ENCODE measurements around the gene LAMA2.

LAMA2 gene

GRCh38 chr6:129500958-129501739, 618.2 kb downstream of the LAMA2 start:
- peak; percentile 9 for DNase-seq

GRCh38 chr6:129501740-129502660, 619.1 kb downstream of the LAMA2 start:
- no peak for DNase-seq

- no peak for DNase-seq
Measured at GRCh38 chr6:129504456-129504855, 621.5 kb downstream of the LAMA2 start.

- DNase-seq, result no peak
Measured at GRCh38 chr6:129507059-129507807, 624.3 kb downstream of the LAMA2 start.

GRCh38 chr6:129507846-129508245, 624.9 kb downstream of the LAMA2 start:
- DNase-seq, result no peak

- DNase-seq, result no peak
Measured at GRCh38 chr6:129508477-129509145, 625.7 kb downstream of the LAMA2 start.

GRCh38 chr6:129510950-129511349, 628.0 kb downstream of the LAMA2 start:
- DNase-seq, result no peak

GRCh38 chr6:129513471-129513870, 630.5 kb downstream of the LAMA2 start:
- no peak for DNase-seq

GRCh38 chr6:129515004-129515403, 632.1 kb downstream of the LAMA2 start:
- DNase-seq, result no peak

GRCh38 chr6:129516005-129516404, 633.1 kb downstream of the LAMA2 start:
- DNase-seq, result no peak

GRCh38 chr6:129516787-129517186, 633.8 kb downstream of the LAMA2 start:
- DNase-seq, result peak; percentile 14

- DNase-seq, result no peak
Measured at GRCh38 chr6:129517288-129517687, 634.4 kb downstream of the LAMA2 start.

GRCh38 chr6:129519750-129520149, 636.8 kb downstream of the LAMA2 start:
- no peak for DNase-seq

GRCh38 chr6:129521946-129522345, 639.0 kb downstream of the LAMA2 start:
- no peak for DNase-seq

- no peak for DNase-seq
Measured at GRCh38 chr6:129523816-129524215, 640.9 kb downstream of the LAMA2 start.

GRCh38 chr6:129525055-129525454, 642.1 kb downstream of the LAMA2 start:
- DNase-seq, result peak; percentile 73

GRCh38 chr6:129534926-129535325, 652.0 kb downstream of the LAMA2 start:
- no peak for DNase-seq

GRCh38 chr6:129536271-129536670, 653.3 kb downstream of the LAMA2 start:
- DNase-seq, result no peak

- no peak for DNase-seq
Measured at GRCh38 chr6:129539032-129539431, 656.1 kb downstream of the LAMA2 start.

- DNase-seq, result no peak
Measured at GRCh38 chr6:129542705-129543104, 659.8 kb downstream of the LAMA2 start.

- DNase-seq, result no peak
Measured at GRCh38 chr6:129543981-129544380, 661.0 kb downstream of the LAMA2 start.

- DNase-seq, result no peak
Measured at GRCh38 chr6:129544892-129545612, 662.1 kb downstream of the LAMA2 start.

Measured in NCI-H446 treated with DMSO at 0.1 percent for 48 hours (cell line).